Uterus (tissue), 2 donors: ENCODE results near the gene BNC1.
"Not testable (repeated sequence)": the region's sequence is repeated elsewhere in the genome, so short reads cannot be mapped to it uniquely, and the experiment has no call there.

Experiments used
- CTCF ChIP-seq, 4 experiments: fragments of 200-600 bp in 2 of 4; fragments of 450-650 bp in 2 of 4; sonication (generic) in 2 of 4; IDR thresholded peaks; one replicate each; pipeline ENCODE4 v1.5.1; 2016 to 2019; ENCODE audit warnings: antibody characterized with exemption in 4 of 4, mild to moderate bottlenecking in 2 of 4, moderate library complexity in 1 of 4
- POLR2A ChIP-seq, 2 donors: fragments of 450-650 bp; IDR thresholded peaks; one replicate each; pipeline ENCODE4 v1.6.1; 2016; ENCODE audit warnings: antibody characterized with exemption in 2 of 2, mild to moderate bottlenecking in 1 of 2, moderate library complexity in 1 of 2

DNA sequence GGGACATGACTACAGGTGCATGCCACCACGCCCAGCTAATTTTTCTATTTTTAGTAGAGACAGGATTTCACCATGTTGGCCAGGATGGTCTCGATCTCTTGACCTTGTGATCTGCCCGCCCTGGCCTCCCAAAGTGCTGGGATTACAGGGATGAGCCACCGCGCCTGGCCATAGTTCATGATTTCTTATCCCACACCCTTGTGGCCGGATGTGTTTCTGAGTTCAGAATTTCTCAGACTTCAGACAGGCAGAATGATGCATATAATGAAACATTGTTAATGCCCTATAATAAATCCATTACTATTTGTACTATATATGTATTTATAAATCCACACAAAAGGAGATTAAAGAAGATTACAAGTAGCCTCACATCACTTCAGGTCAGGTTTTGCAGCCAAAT is 22.3 kb downstream of the BNC1 start:
- not testable (repeated sequence) for TF ChIP-seq CTCF, POLR2A (IDR thresholded peaks at IDR 0.05)
